A549 (cell line): ENCODE data around the gene TIMM50. TPM values are rescaled to one million over a fixed set of nuclear protein-coding genes. Genes with fewer than 3 reads are reported as not detected.

ENCODE experiments used
- ATAC-seq, 2 experiments: fragments of 200-7000 bp in 1 of 2; fragments of >200 bp in 1 of 2; cut with Nextera tagmentation in 1 of 2; cut with Tn5 transposase in 1 of 2; 3 replicates each; pipeline versions ENCODE4 v1.8.0 to v1.9.1; 2018 to 2020; ENCODE audit warnings: mild to moderate bottlenecking in 1 of 2, moderate library complexity in 1 of 2
- CTCF ChIA-PET: fragments of 300-600 bp; sonication (Branson Sonifier 250); formaldehyde crosslinking; extraction: SDS; loops from one replicate; lab custom pipeline; 2021; ENCODE audit warnings: antibody characterized with exemption, inconsistent platforms; lab: Yijun Ruan, JAX
- POLR2A ChIA-PET: fragments of 350-600 bp; formaldehyde crosslinking; extraction: SDS; loops from one replicate; lab custom pipeline; 2021; ENCODE audit warnings: antibody characterized with exemption, inconsistent platforms; lab: Yijun Ruan, JAX
- DNase-seq, 2 experiments: peaks; one replicate each; pipeline versions ENCODE4 v3.0.0 to v3.0.0-alpha.2; 2011 to 2016; ENCODE audit warnings: low read depth in 1 of 2, low spot score in 1 of 2
- FAIRE-seq: peaks from 2 replicates; lab custom pipeline; 2011; peaks lifted over from hg19 to GRCh38; lab: Jason Lieb, UNC
- H3K27ac ChIP-seq, 2 experiments: fragments of >200 bp; sonication (Bioruptor Twin); formaldehyde crosslinking; 3 replicates each; pipeline ENCODE4 v1.5.1; 2016 to 2017
- H3K4me1 ChIP-seq: fragments of >200 bp; sonication (Bioruptor Twin); formaldehyde crosslinking; 3 replicates; pipeline ENCODE4 v1.6.1; 2016
- H3K4me2 ChIP-seq: fragments of >200 bp; sonication (Bioruptor Twin); formaldehyde crosslinking; 3 replicates; pipeline ENCODE4 v1.6.1; 2016
- H3K4me3 ChIP-seq: fragments of >200 bp; sonication (Bioruptor Twin); formaldehyde crosslinking; 3 replicates; pipeline ENCODE4 v1.5.1; 2016
- H3K9me3 ChIP-seq: fragments of >200 bp; sonication (Bioruptor Twin); formaldehyde crosslinking; 3 replicates; pipeline ENCODE4 v1.6.1; 2016
- ATOH8 ChIP-seq: fragments of 250-450 bp; sonication (Bioruptor Pico); IDR thresholded peaks from 2 replicates; pipeline ENCODE4 v1.5.0; 2020; ENCODE audit warnings: low read depth, mild to moderate bottlenecking, moderate library complexity
- BCL3 ChIP-seq: fragments of >200 bp; sonication (Bioruptor Twin); formaldehyde crosslinking; IDR thresholded peaks from 3 replicates; pipeline ENCODE4 v1.6.1; 2016
- BHLHE40 ChIP-seq: IDR thresholded peaks from 2 replicates; pipeline ENCODE4 v1.6.1; 2012; ENCODE audit warnings: low read depth, low read length, inconsistent platforms
- CBX2 ChIP-seq: fragments of 200-600 bp; sonication (generic); IDR thresholded peaks from 2 replicates; pipeline ENCODE4 v1.6.1; 2016; ENCODE audit warnings: low read depth, mild to moderate bottlenecking, borderline replicate concordance
- CHD4 ChIP-seq: fragments of 200-600 bp; sonication (generic); IDR thresholded peaks from 2 replicates; pipeline ENCODE4 v1.6.1; 2016; ENCODE audit warnings: antibody characterized with exemption, mild to moderate bottlenecking, borderline replicate concordance
- EHF ChIP-seq: fragments of 250-450 bp; sonication (Bioruptor Pico); IDR thresholded peaks from 2 replicates; pipeline ENCODE4 v1.5.0; 2020; ENCODE audit warnings: mild to moderate bottlenecking
- FOSL2 ChIP-seq, 2 experiments: fragments of 450-650 bp in 1 of 2; fragments of >200 bp in 1 of 2; sonication (Bioruptor Twin) in 1 of 2; formaldehyde crosslinking; IDR thresholded peaks; 2 replicates each; pipeline versions ENCODE4 v1.5.0 to v1.6.1; 2016 to 2020; ENCODE audit warnings: mild to moderate bottlenecking in 1 of 2, moderate library complexity in 1 of 2
- FOXS1 ChIP-seq: fragments of 250-450 bp; sonication (Bioruptor Pico); IDR thresholded peaks from 2 replicates; pipeline ENCODE4 v1.5.0; 2020; ENCODE audit warnings: mild to moderate bottlenecking, moderate library complexity
- HES2 ChIP-seq: fragments of >200 bp; sonication (Bioruptor Twin); formaldehyde crosslinking; IDR thresholded peaks from 2 replicates; pipeline ENCODE4 v1.6.1; 2016
- HEYL ChIP-seq: fragments of 250-450 bp; sonication (Bioruptor Pico); IDR thresholded peaks from 2 replicates; pipeline ENCODE4 v1.8.0; 2021; ENCODE audit warnings: mild to moderate bottlenecking, moderate library complexity
- HOXB5 ChIP-seq: fragments of 250-450 bp; sonication (Bioruptor Pico); IDR thresholded peaks from 2 replicates; pipeline ENCODE4 v1.5.0; 2020; ENCODE audit warnings: mild to moderate bottlenecking, moderate library complexity
- KDM5A ChIP-seq: fragments of 200-600 bp; sonication (generic); IDR thresholded peaks from 2 replicates; pipeline ENCODE4 v1.6.1; 2016; ENCODE audit warnings: antibody characterized with exemption, mild to moderate bottlenecking
- MAFK ChIP-seq: fragments of 450-650 bp; IDR thresholded peaks from 2 replicates; pipeline ENCODE4 v1.6.1; 2014; ENCODE audit not compliant: partially characterized antibody
- PHF8 ChIP-seq: fragments of 200-600 bp; sonication (generic); IDR thresholded peaks from 2 replicates; pipeline ENCODE4 v1.6.1; 2016; ENCODE audit warnings: low read depth, mild to moderate bottlenecking, antibody characterized with exemption, moderate library complexity, borderline replicate concordance
- POLR2A ChIP-seq: IDR thresholded peaks from 2 replicates; pipeline ENCODE4 v1.6.1; 2012; ENCODE audit warnings: mild to moderate bottlenecking, low read length
- RNF2 ChIP-seq: fragments of 200-600 bp; sonication (generic); IDR thresholded peaks from 2 replicates; pipeline ENCODE4 v1.6.1; 2016; ENCODE audit warnings: low read depth, mild to moderate bottlenecking, antibody characterized with exemption, moderate library complexity, borderline replicate concordance
- ZC3H11A ChIP-seq: fragments of 450-650 bp; IDR thresholded peaks from 2 replicates; pipeline ENCODE4 v1.6.1; 2014; ENCODE audit warnings: antibody characterized with exemption, mild to moderate bottlenecking
- ZSCAN20 ChIP-seq: fragments of 250-450 bp; sonication (Bioruptor Pico); IDR thresholded peaks from 2 replicates; pipeline ENCODE4 v1.8.0; 2022; ENCODE audit warnings: mild to moderate bottlenecking, moderate library complexity
- WGBS: methylation state at CpG from one replicate; pipeline ENCODE4 v1.1.6; 2017; ENCODE audit errors: missing lambda C conversion rate; 5-methylcytosine and 5-hydroxymethylcytosine counted together
- polyA plus RNA-seq, 4 experiments: library from polyadenylated mRNA; depleted of rRNA in 3 of 4; stranded (reverse); fragments of >200 nt; fragmentation: RNase III in 1 of 4; extraction: RNeasy Plus Mini Kit Qiagen cat#74134 plus additional on column Dnase treatment in 1 of 4; gene quantifications; 2 replicates in 3 of 4; 3 replicates in 1 of 4; pipeline ENCODE4 v1.2.3, GENCODE V29; 2011 to 2017
- TF ChIP-seq, protein P1 (sequence below): fragments of 200-600 bp; sonication (generic); IDR thresholded peaks from 2 replicates; pipeline ENCODE4 v1.6.1; 2016; ENCODE audit warnings: antibody characterized with exemption, mild to moderate bottlenecking, moderate library complexity
- TF ChIP-seq, protein P2 (sequence below): IDR thresholded peaks from 2 replicates; pipeline ENCODE4 v1.6.1; 2012
- TF ChIP-seq, protein P3 (sequence below): IDR thresholded peaks from 2 replicates; pipeline ENCODE4 v1.6.1; 2012; ENCODE audit warnings: low read depth, borderline replicate concordance

Gene TIMM50
- polyA plus RNA-seq, 2 of the 4 experiments (the other 2 are of a cell fraction): 204 to 234 TPM

GRCh38 chr19:39479916-39480315, 722 bp upstream of the TIMM50 start (continued):
- TF ChIP-seq CBX2 (no peak), FOSL2 (IDR thresholded peaks at IDR 0.05) (no peak), FOSL2 (CRISPR knock-in tag; IDR thresholded peaks at IDR 0.05) (no peak)

DNA sequence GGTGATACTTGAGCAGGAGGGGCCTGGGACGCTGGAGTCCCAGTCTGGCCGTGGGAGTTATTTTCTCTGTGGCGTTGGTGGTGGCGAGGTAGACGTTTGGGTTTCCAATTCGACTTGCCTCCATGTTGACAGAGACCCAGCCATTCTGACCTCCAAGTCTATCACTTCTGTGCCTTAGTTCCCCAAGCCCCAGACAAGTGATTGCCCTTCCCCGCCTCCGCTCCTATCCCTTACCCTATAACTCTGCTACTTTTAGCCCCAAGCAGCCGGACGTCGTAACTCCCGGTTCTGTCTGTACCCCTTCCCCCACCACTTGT, 549 bp downstream of the TIMM50 start:
- no peak for DNase-seq
- TF ChIP-seq CBX2 (no peak), POLR2A (no peak)
- WGBS: under 1% methylated on average over 12 of the region's 12 CpGs
- peak overlapping the region; percentile 86 to 92 for H3K27ac ChIP-seq
- FAIRE-seq: no peak
- H3K4me3 ChIP-seq: peak overlapping the region; percentile 70
- ChIA-PET POLR2A (interaction anchor here (0.6 to 1.2 kb wide), 22 partner anchors 9 to 703 kb away, joined by 3 to 30 read pairs (median 4); partner anchors contain the start of genes EID2B, MED29, PAF1 and RPS16), CTCF (interaction anchor here (0.7 to 8.8 kb wide), 10 partner anchors 11 to 69 kb away, joined by 3 to 108 read pairs (median 6); partner anchors contain the start of genes DLL3, EID2B and PLEKHG2)
- peaks cover 15% of the 10 kb centered on the region for H3K4me1 ChIP-seq
- peak overlapping the region; percentile 85 for H3K4me2 ChIP-seq
- peak; percentile 9 to 25; a peak in 5 of 6 replicates for ATAC-seq
- no peaks in the 10 kb centered on the region for H3K9me3 ChIP-seq

GRCh38 chr19:39481676-39482075, 1.0 kb downstream of the TIMM50 start:
- H3K9me3 ChIP-seq: no peaks in the 10 kb centered on the region
- peaks cover 15% of the 10 kb centered on the region for H3K4me1 ChIP-seq
- peak overlapping the region; percentile 70 for H3K4me3 ChIP-seq
- ATAC-seq: no peak; a peak in 2 of 6 replicates
- ChIA-PET POLR2A (no interaction called here), CTCF (interaction anchor here (0.7 to 8.8 kb wide), 10 partner anchors 11 to 70 kb away, joined by 3 to 108 read pairs (median 6); partner anchors contain the start of genes DLL3, EID2B and PLEKHG2)
- H3K27ac ChIP-seq: peak overlapping the region; percentile 86 to 92
- H3K4me2 ChIP-seq: peak overlapping the region; percentile 85
- no peak for TF ChIP-seq ATOH8
- TF ChIP-seq FOSL2 (IDR thresholded peaks at IDR 0.05): no peak
- TF ChIP-seq FOSL2 (CRISPR knock-in tag; IDR thresholded peaks at IDR 0.05): no peak
- no peak for TF ChIP-seq BCL3
- no peak for TF ChIP-seq CBX2
- no peak for TF ChIP-seq PHF8
- no peak for TF ChIP-seq RNF2
- TF ChIP-seq HOXB5 (CRISPR knock-in tag): no peak
- TF ChIP-seq, protein P1, sequence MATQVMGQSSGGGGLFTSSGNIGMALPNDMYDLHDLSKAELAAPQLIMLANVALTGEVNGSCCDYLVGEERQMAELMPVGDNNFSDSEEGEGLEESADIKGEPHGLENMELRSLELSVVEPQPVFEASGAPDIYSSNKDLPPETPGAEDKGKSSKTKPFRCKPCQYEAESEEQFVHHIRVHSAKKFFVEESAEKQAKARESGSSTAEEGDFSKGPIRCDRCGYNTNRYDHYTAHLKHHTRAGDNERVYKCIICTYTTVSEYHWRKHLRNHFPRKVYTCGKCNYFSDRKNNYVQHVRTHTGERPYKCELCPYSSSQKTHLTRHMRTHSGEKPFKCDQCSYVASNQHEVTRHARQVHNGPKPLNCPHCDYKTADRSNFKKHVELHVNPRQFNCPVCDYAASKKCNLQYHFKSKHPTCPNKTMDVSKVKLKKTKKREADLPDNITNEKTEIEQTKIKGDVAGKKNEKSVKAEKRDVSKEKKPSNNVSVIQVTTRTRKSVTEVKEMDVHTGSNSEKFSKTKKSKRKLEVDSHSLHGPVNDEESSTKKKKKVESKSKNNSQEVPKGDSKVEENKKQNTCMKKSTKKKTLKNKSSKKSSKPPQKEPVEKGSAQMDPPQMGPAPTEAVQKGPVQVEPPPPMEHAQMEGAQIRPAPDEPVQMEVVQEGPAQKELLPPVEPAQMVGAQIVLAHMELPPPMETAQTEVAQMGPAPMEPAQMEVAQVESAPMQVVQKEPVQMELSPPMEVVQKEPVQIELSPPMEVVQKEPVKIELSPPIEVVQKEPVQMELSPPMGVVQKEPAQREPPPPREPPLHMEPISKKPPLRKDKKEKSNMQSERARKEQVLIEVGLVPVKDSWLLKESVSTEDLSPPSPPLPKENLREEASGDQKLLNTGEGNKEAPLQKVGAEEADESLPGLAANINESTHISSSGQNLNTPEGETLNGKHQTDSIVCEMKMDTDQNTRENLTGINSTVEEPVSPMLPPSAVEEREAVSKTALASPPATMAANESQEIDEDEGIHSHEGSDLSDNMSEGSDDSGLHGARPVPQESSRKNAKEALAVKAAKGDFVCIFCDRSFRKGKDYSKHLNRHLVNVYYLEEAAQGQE: no peak
- TF ChIP-seq ZSCAN20 (CRISPR knock-in tag): no peak
- TF ChIP-seq, protein P2, sequence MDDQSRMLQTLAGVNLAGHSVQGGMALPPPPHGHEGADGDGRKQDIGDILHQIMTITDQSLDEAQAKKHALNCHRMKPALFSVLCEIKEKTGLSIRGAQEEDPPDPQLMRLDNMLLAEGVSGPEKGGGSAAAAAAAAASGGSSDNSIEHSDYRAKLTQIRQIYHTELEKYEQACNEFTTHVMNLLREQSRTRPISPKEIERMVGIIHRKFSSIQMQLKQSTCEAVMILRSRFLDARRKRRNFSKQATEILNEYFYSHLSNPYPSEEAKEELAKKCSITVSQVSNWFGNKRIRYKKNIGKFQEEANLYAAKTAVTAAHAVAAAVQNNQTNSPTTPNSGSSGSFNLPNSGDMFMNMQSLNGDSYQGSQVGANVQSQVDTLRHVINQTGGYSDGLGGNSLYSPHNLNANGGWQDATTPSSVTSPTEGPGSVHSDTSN: no peak
- no peak for TF ChIP-seq HES2
- no peak for TF ChIP-seq HEYL (CRISPR knock-in tag)
- TF ChIP-seq, protein P3, sequence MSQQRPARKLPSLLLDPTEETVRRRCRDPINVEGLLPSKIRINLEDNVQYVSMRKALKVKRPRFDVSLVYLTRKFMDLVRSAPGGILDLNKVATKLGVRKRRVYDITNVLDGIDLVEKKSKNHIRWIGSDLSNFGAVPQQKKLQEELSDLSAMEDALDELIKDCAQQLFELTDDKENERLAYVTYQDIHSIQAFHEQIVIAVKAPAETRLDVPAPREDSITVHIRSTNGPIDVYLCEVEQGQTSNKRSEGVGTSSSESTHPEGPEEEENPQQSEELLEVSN: no peak
- no peak for TF ChIP-seq KDM5A
- no peak for TF ChIP-seq ZC3H11A
- TF ChIP-seq FOXS1 (CRISPR knock-in tag): no peak
- TF ChIP-seq EHF: no peak
- no peak for TF ChIP-seq MAFK
- no peak for TF ChIP-seq BHLHE40
- TF ChIP-seq CHD4: no peak
- TF ChIP-seq, all 56 proteins: peak for 0
- DNase-seq: no peak
- peak; percentile 28 for FAIRE-seq
- WGBS: 83% methylated on average over 11 of the region's 11 CpGs
